HG03066 (cell line): ENCODE results near the gene TRIM65.

ENCODE experiments used
- ATAC-seq: cut with Tn5 transposase; IDR thresholded peaks from one replicate; pipeline ENCODE4 v1.9.1; 2021; ENCODE audit warnings: low read depth; ENCODE audit not compliant: unreplicated experiment

Gene TRIM65

GRCh38 chr17:75839942-75840798 lies 56.6 kb downstream of the TRIM65 start:
- no peak for ATAC-seq
